Sigmoid colon (tissue), 7 donors: ENCODE data around the gene MYO10. TPM values are rescaled to one million over a fixed set of nuclear protein-coding genes. Genes with fewer than 3 reads are reported as not detected.

Source experiments
- DNase-seq: peaks from one replicate; pipeline ENCODE4 v3.0.0-alpha.2; 2019
- H3K27ac ChIP-seq, 4 donors: fragments of 200-600 bp; sonication (generic); one replicate each; pipeline ENCODE4 v1.5.1; 2016 to 2019; ENCODE audit warnings: mild to moderate bottlenecking in 1 of 4
- H3K27me3 ChIP-seq, 3 donors: fragments of 200-600 bp; sonication (generic); one replicate each; pipeline ENCODE4 v1.5.1; 2019; ENCODE audit warnings: mild to moderate bottlenecking in 1 of 3
- H3K36me3 ChIP-seq, 4 donors: fragments of 200-600 bp; sonication (generic); one replicate each; pipeline ENCODE4 v1.5.1; 2016 to 2019
- H3K4me1 ChIP-seq, 4 donors: fragments of 200-600 bp; sonication (generic); one replicate each; pipeline ENCODE4 v1.5.1; 2017 to 2019
- H3K4me3 ChIP-seq, 4 donors: fragments of 200-600 bp; sonication (generic); one replicate each; pipeline ENCODE4 v1.5.1; 2017 to 2019; ENCODE audit warnings: mild to moderate bottlenecking in 2 of 4, moderate library complexity in 1 of 4
- H3K9me3 ChIP-seq, 4 donors: fragments of 200-600 bp in 3 of 4; sonication (generic) in 3 of 4; one replicate each; pipeline versions ENCODE4 v1.5.1 to v1.6.1; 2013 to 2019
- CTCF ChIP-seq, 4 experiments: fragments of 450-650 bp in 3 of 4; fragments of 200-600 bp in 1 of 4; IDR thresholded peaks; one replicate each; pipeline ENCODE4 v1.5.1; 2016 to 2019; ENCODE audit warnings: antibody characterized with exemption in 4 of 4, mild to moderate bottlenecking in 3 of 4, moderate library complexity in 2 of 4
- EP300 ChIP-seq, 4 donors: sonication (generic); formaldehyde crosslinking; IDR thresholded peaks; one replicate each; pipeline ENCODE4 v1.6.1; 2017; ENCODE audit warnings: antibody characterized with exemption in 4 of 4
- POLR2A ChIP-seq, 2 donors: fragments of 450-650 bp; IDR thresholded peaks; one replicate each; pipeline ENCODE4 v1.6.1; 2016; ENCODE audit warnings: antibody characterized with exemption in 2 of 2, mild to moderate bottlenecking in 2 of 2, moderate library complexity in 2 of 2
- POLR2AphosphoS5 ChIP-seq, 4 donors: sonication (generic); formaldehyde crosslinking; IDR thresholded peaks; one replicate each; pipeline ENCODE4 v1.6.1; 2017; ENCODE audit warnings: antibody characterized with exemption in 4 of 4
- WGBS, 2 donors: extraction: QIAGEN DNeasy Blood & Tissue Kit; methylation state at CpG; one replicate each; pipeline ENCODE4 v1.1.7; 2013; 5-methylcytosine and 5-hydroxymethylcytosine counted together
- intact Hi-C: fragments of 100-400 bp; cut with DNase I; formaldehyde crosslinking; loops from one replicate; pipeline ENCODE4 v1.15.1; 2023
- polyA plus RNA-seq, 3 donors: library from polyadenylated mRNA; stranded (reverse); fragments of 200-250 nt; gene quantifications; one replicate each; pipeline ENCODE4 v1.2.3, GENCODE V29; 2013
- total RNA-seq, 4 donors: library from RNA; depleted of rRNA; stranded (reverse); fragments of >200 nt; gene quantifications; one replicate each; pipeline ENCODE4 v1.1.0, GENCODE V29; 2016
- donor health status: healthy with polysubstance abuse.
- donor health status: Bipolar disorder and iron deficiency.
- donor health status: healthy.

The MYO10 gene
- total and polyA plus RNA-seq, 7 donors = 3.9 to 20.3 (median 8.3) TPM

- H3K4me3 ChIP-seq = no peak overlapping the region
- 84 to 88% methylated on average over 15 of the region's 15 CpGs for WGBS, 2 donors
- H3K27me3 ChIP-seq = no peaks in the 10 kb centered on the region
- no peaks in the 10 kb centered on the region for H3K36me3 ChIP-seq
- TF ChIP-seq POLR2A (IDR thresholded peaks at IDR 0.05) (no peak), EP300 (IDR thresholded peaks at IDR 0.05) (no peak), CTCF (IDR thresholded peaks at IDR 0.05) (no peak), POLR2AphosphoS5 (IDR thresholded peaks at IDR 0.05) (no peak)
- DNase-seq = no peak
- H3K4me1 ChIP-seq = no peaks in the 10 kb centered on the region
- H3K27ac ChIP-seq = no peak overlapping the region
- no peaks in the 10 kb centered on the region for H3K9me3 ChIP-seq
- intact Hi-C loops = no loop called here
These were observed 66.0 kb downstream of the MYO10 start for GRCh38 chr5:16869821-16870796.

- Histone ChIP-seq H3K27ac (no peak overlapping the region), H3K36me3 (no peaks in the 10 kb centered on the region), H3K4me3 (no peak overlapping the region), H3K27me3 (no peaks in the 10 kb centered on the region), H3K9me3 (no peaks in the 10 kb centered on the region), H3K4me1 (no peaks in the 10 kb centered on the region)
- DNase-seq = no peak
- 92 to 93% methylated on average over 3 of the region's 3 CpGs for WGBS, 2 donors
- TF ChIP-seq POLR2AphosphoS5 (IDR thresholded peaks at IDR 0.05) = no peak
- TF ChIP-seq POLR2A (IDR thresholded peaks at IDR 0.05) = no peak
- no peak for TF ChIP-seq CTCF (IDR thresholded peaks at IDR 0.05)
- no peak for TF ChIP-seq EP300 (IDR thresholded peaks at IDR 0.05)
- intact Hi-C loops = no loop called here
These were observed 68.5 kb downstream of the MYO10 start for GRCh38 chr5:16867577-16867953.

GRCh38 chr5:16866795-16867576 is 69.1 kb downstream of the MYO10 start:
- no peak overlapping the region for H3K27ac ChIP-seq

GRCh38 chr5:16866273-16866672 is 69.8 kb downstream of the MYO10 start:
- DNase-seq = no peak
- TF ChIP-seq POLR2A (IDR thresholded peaks at IDR 0.05) (no peak), EP300 (IDR thresholded peaks at IDR 0.05) (no peak), POLR2AphosphoS5 (IDR thresholded peaks at IDR 0.05) (no peak), CTCF (IDR thresholded peaks at IDR 0.05) (no peak)
- Histone ChIP-seq H3K36me3 (no peaks in the 10 kb centered on the region), H3K4me3 (no peak overlapping the region), H3K27ac (no peak overlapping the region), H3K4me1 (no peaks in the 10 kb centered on the region), H3K9me3 (no peaks in the 10 kb centered on the region), H3K27me3 (no peaks in the 10 kb centered on the region)
- WGBS, 2 donors = 63 to 86% methylated on average over 4 of the region's 4 CpGs
- intact Hi-C loops = no loop called here

More at GRCh38 chr5:16866795-16867576, 69.1 kb downstream of the MYO10 start:
- Histone ChIP-seq H3K4me3 (no peak overlapping the region), H3K36me3 (no peaks in the 10 kb centered on the region), H3K4me1 (no peaks in the 10 kb centered on the region), H3K27me3 (no peaks in the 10 kb centered on the region), H3K9me3 (no peaks in the 10 kb centered on the region)
- no peak for TF ChIP-seq CTCF (IDR thresholded peaks at IDR 0.05)
- TF ChIP-seq POLR2A (IDR thresholded peaks at IDR 0.05) = no peak
- no peak for TF ChIP-seq POLR2AphosphoS5 (IDR thresholded peaks at IDR 0.05)
- no peak for TF ChIP-seq EP300 (IDR thresholded peaks at IDR 0.05)
- DNase-seq = no peak
- intact Hi-C loops = no loop called here
- WGBS, 2 donors = 19 to 70% methylated on average over 17 of the region's 17 CpGs
